DND-41 (cell line): ENCODE results near the gene DTX2.
"Not testable (repeated sequence)": the region's sequence is repeated elsewhere in the genome, so short reads cannot be mapped to it uniquely, and the experiment has no call there.

Experiments used
- ATAC-seq: fragments of 200-7000 bp; cut with Tn5 transposase; 3 replicates; pipeline ENCODE4 v1.9.1; 2021; ENCODE audit warnings: low read depth; ENCODE audit not compliant: insufficient read depth
- DNase-seq: peaks from one replicate; pipeline ENCODE4 v3.0.0-alpha.2; 2020
- H2AFZ ChIP-seq: 2 replicates; pipeline ENCODE4 v1.6.0; 2012; ENCODE audit warnings: low read depth, low read length
- H3K27ac ChIP-seq: 2 replicates; pipeline ENCODE4 v1.5.1; 2012; ENCODE audit warnings: low read length, inconsistent platforms
- H3K27me3 ChIP-seq: fragments of 200-600 bp; sonication (generic); 2 replicates; pipeline ENCODE4 v1.6.0; 2012; ENCODE audit warnings: low read length, mild to moderate bottlenecking, inconsistent platforms; ENCODE audit not compliant: insufficient read depth, poor library complexity
- H3K36me3 ChIP-seq: 2 replicates; pipeline ENCODE4 v1.5.1; 2012; ENCODE audit warnings: low read length, inconsistent platforms; ENCODE audit not compliant: insufficient read depth
- H3K4me1 ChIP-seq: 2 replicates; pipeline ENCODE4 v1.5.1; 2012; ENCODE audit warnings: mild to moderate bottlenecking, low read length; ENCODE audit not compliant: insufficient read depth
- H3K4me2 ChIP-seq: 2 replicates; pipeline ENCODE4 v1.6.0; 2012; ENCODE audit warnings: mild to moderate bottlenecking, moderate library complexity, low read length, inconsistent platforms; ENCODE audit not compliant: insufficient read depth
- H3K4me3 ChIP-seq, 2 experiments: fragments of 200-600 bp in 1 of 2; shearing (Covaris generic) in 1 of 2; 2 replicates each; pipeline ENCODE4 v1.5.1; 2012 to 2016; ENCODE audit warnings: inconsistent platforms in 2 of 2, low read length in 2 of 2, mild to moderate bottlenecking in 2 of 2, low read depth in 1 of 2, moderate library complexity in 1 of 2
- H3K79me2 ChIP-seq: 2 replicates; pipeline ENCODE4 v1.6.0; 2012; ENCODE audit warnings: low read length, inconsistent platforms; ENCODE audit not compliant: insufficient read depth
- H3K9ac ChIP-seq: 2 replicates; pipeline ENCODE4 v1.6.0; 2012; ENCODE audit warnings: low read depth, mild to moderate bottlenecking, inconsistent platforms, low read length, moderate library complexity
- H3K9me3 ChIP-seq: 2 replicates; pipeline ENCODE4 v1.5.1; 2012; ENCODE audit warnings: low read length, moderate library complexity, mild to moderate bottlenecking, inconsistent platforms; ENCODE audit not compliant: insufficient read depth, severe bottlenecking
- H4K20me1 ChIP-seq: 2 replicates; pipeline ENCODE4 v1.6.0; 2012; ENCODE audit warnings: low read length; ENCODE audit not compliant: insufficient read depth
- EZH2 ChIP-seq: IDR thresholded peaks from 3 replicates; pipeline ENCODE4 v1.6.1; 2012; ENCODE audit warnings: borderline replicate concordance, low read depth, mild to moderate bottlenecking, moderate library complexity, low read length, inconsistent platforms; ENCODE audit not compliant: severe bottlenecking
- TF ChIP-seq, protein P1 (sequence below): IDR thresholded peaks from 2 replicates; pipeline ENCODE4 v1.5.1; 2012; ENCODE audit warnings: borderline replicate concordance, low read length, moderate library complexity, mild to moderate bottlenecking; ENCODE audit not compliant: poor library complexity, severe bottlenecking; ENCODE audit errors: extremely low read depth

The DTX2 gene

GRCh38 chr7:76505168-76506080, 43.9 kb downstream of the DTX2 start:
- Histone ChIP-seq H4K20me1 (no peaks in the 10 kb centered on the region; the same call in none of the 2 replicates), H3K36me3 (peaks cover 21% of the 10 kb centered on the region), H3K4me3 (no peak overlapping the region), H3K4me1 (no peaks in the 10 kb centered on the region), H3K4me2 (no peak overlapping the region), H3K9me3 (no peaks in the 10 kb centered on the region), H3K27ac (no peak overlapping the region), H2AFZ (no peak overlapping the region), H3K79me2 (no peaks in the 10 kb centered on the region), H3K27me3 (no peaks in the 10 kb centered on the region), H3K9ac (no peak overlapping the region)
- DNase-seq: no peak
- TF ChIP-seq, protein P1, sequence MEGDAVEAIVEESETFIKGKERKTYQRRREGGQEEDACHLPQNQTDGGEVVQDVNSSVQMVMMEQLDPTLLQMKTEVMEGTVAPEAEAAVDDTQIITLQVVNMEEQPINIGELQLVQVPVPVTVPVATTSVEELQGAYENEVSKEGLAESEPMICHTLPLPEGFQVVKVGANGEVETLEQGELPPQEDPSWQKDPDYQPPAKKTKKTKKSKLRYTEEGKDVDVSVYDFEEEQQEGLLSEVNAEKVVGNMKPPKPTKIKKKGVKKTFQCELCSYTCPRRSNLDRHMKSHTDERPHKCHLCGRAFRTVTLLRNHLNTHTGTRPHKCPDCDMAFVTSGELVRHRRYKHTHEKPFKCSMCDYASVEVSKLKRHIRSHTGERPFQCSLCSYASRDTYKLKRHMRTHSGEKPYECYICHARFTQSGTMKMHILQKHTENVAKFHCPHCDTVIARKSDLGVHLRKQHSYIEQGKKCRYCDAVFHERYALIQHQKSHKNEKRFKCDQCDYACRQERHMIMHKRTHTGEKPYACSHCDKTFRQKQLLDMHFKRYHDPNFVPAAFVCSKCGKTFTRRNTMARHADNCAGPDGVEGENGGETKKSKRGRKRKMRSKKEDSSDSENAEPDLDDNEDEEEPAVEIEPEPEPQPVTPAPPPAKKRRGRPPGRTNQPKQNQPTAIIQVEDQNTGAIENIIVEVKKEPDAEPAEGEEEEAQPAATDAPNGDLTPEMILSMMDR: no peak
- no peak for TF ChIP-seq EZH2
- ATAC-seq: no peak

DNA sequence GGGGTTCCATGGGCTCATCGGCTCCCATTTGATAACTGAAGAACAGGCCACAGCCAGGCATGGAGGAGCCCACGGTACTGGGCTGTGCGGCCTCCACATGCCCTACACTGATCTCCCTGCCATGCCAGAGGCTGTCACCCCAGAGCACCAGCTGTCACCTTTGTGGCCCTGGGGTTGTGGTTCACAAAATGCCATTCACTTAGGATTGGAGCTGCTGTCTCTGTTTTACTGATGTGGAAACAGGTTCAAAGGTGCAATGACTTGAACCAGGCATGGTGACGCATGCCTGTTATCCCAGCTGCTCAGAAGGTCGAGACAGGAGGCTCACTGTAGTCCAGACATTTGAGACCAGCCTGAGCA, 44.6 kb downstream of the DTX2 start:
- DNase-seq (no peak), ATAC-seq (peak; percentile 13; the same call in 1 of the 3 replicates)
- no peaks in the 10 kb centered on the region for H3K79me2 ChIP-seq
- H4K20me1 ChIP-seq: no peaks in the 10 kb centered on the region; the same call in none of the 2 replicates
- H3K4me1 ChIP-seq: no peaks in the 10 kb centered on the region
- H3K9ac ChIP-seq: no peak overlapping the region
- peaks cover 18% of the 10 kb centered on the region for H3K36me3 ChIP-seq
- H3K27ac ChIP-seq: no peak overlapping the region
- H3K4me2 ChIP-seq: no peak overlapping the region
- H3K4me3 ChIP-seq: no peak overlapping the region
- H3K27me3 ChIP-seq: no peaks in the 10 kb centered on the region
- H2AFZ ChIP-seq: no peak overlapping the region
- no peaks in the 10 kb centered on the region for H3K9me3 ChIP-seq
- TF ChIP-seq, protein P1: no peak
- TF ChIP-seq EZH2: no peak

DNA sequence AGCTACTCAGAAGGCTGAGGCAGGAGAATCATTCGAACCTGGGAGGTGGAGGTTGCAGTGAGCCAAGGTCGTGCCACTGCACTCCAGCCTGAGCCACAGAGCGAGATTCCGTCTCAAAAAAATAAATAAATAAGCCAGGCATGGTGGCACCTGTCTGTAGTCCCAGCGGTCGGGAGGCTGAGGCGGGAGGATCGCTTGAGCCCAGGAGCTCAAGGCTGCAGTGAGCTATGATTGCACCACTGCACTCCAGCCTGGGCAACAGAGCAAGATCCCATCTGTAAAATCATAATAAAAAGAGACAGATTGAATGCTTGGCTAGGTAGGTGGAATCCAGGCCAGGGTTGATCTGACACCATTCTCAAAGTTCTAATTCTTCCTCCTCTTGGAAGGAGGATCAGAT, 45.1 kb downstream of the DTX2 start:
- H3K9me3 ChIP-seq, H3K9ac ChIP-seq, H4K20me1 ChIP-seq, H3K4me2 ChIP-seq, H3K27ac ChIP-seq, H3K79me2 ChIP-seq, DNase-seq, H3K4me3 ChIP-seq, ATAC-seq, H3K27me3 ChIP-seq, H3K4me1 ChIP-seq, H2AFZ ChIP-seq: not testable (repeated sequence)
- H3K36me3 ChIP-seq: peaks cover 18% of the 10 kb centered on the region

GRCh38 chr7:76507723-76508406, 46.4 kb downstream of the DTX2 start:
- no peak for TF ChIP-seq EZH2
- TF ChIP-seq, protein P1: no peak

More at GRCh38 chr7:76507723-76508406, 46.4 kb downstream of the DTX2 start:
- Histone ChIP-seq H3K27me3 (no peaks in the 10 kb centered on the region), H3K36me3 (peaks cover 18% of the 10 kb centered on the region), H3K79me2 (no peaks in the 10 kb centered on the region), H3K9ac (no peak overlapping the region), H3K9me3 (no peaks in the 10 kb centered on the region), H3K4me1 (no peaks in the 10 kb centered on the region), H3K27ac (no peak overlapping the region), H3K4me3 (no peak overlapping the region), H2AFZ (no peak overlapping the region), H4K20me1 (no peaks in the 10 kb centered on the region; the same call in none of the 2 replicates), H3K4me2 (no peak overlapping the region)
- ATAC-seq: no peak
- no peak for DNase-seq
